Subcutaneous preadipocyte (primary cell): ENCODE measurements around the gene NXF2. TPM values are rescaled to one million over a fixed set of nuclear protein-coding genes. Genes with fewer than 3 reads are reported as not detected.

Experiments used
- total RNA-seq: library from RNA; depleted of rRNA; stranded (reverse); fragments of >200 nt; gene quantifications from 2 replicates; pipeline ENCODE4 v1.2.3, GENCODE V29; 2012

The NXF2 gene
- total RNA-seq, result not detected in 2 replicates

GRCh38 chrX:102246893-102247292 lies at the start of gene NXF2:
TSS of gene NXF2 (plus strand) at chrX:102247167. CDS start at chrX:102307079, 59,912 bp downstream.

DNA sequence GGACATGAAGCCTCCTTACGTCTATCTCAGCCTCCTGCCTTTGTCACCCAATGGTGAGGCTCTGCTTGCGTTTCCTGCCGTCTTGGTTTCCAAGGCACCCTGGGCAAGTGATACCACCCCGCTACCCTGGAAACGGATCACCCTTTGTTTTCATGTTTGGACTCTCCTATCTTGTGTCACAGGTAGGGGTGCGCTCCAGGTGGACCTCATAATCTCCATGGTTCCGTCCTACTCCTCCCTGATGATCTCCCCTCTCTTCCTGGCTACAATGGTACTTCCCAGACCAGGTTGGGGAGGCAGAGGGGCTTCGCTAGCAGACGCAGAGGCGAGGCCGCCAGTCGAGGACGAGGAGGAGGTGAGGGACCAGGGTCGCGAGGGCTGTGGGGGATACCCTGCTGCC lies 32.0 kb upstream of the NXF2 start, which contains the start of gene TCP11X1:
Gene TCP11X1, plus strand, starts transcription at position 316 of the 400 bp plus-strand sequence.

Other genes with a start within 250 kb of the NXF2 start
- gene TCEAL2, start 121.5 kb upstream of the NXF2 start, total RNA-seq, result not detected in 2 replicates
- gene TCEAL6, start 104.7 kb upstream of the NXF2 start, total RNA-seq, result not detected in 2 replicates
- not detected in 2 replicates for gene BEX5, start 91.2 kb upstream of the NXF2 start, total RNA-seq
- not detected in 2 replicates for gene TCP11X1, start 31.9 kb upstream of the NXF2 start, total RNA-seq
- not detected in 2 replicates for gene NXF2B, start 192.8 kb downstream of the NXF2 start, total RNA-seq
- gene TCP11X2, start 224.6 kb downstream of the NXF2 start, total RNA-seq, result not detected in 2 replicates